ES-I3 (cell line): ENCODE measurements around the gene NPFFR1.

ENCODE experiments used
- H3K36me3 ChIP-seq: 2 replicates; pipeline ENCODE4 v1.6.1; 2013; ENCODE audit warnings: mild to moderate bottlenecking, low read length, control low read depth, moderate library complexity; ENCODE audit not compliant: insufficient read depth
- H3K4me1 ChIP-seq: 2 replicates; pipeline ENCODE4 v1.6.1; 2013; ENCODE audit warnings: mild to moderate bottlenecking, control low read depth, low read length; ENCODE audit not compliant: insufficient read depth
- H3K9ac ChIP-seq: 2 replicates; pipeline ENCODE4 v1.6.1; 2013; ENCODE audit warnings: low read depth, mild to moderate bottlenecking, low read length, moderate library complexity
- H3K9me3 ChIP-seq: 2 replicates; pipeline ENCODE4 v1.6.1; 2013; ENCODE audit warnings: mild to moderate bottlenecking, low read length, moderate library complexity; ENCODE audit not compliant: control insufficient read depth, insufficient read depth

NPFFR1 gene

DNA sequence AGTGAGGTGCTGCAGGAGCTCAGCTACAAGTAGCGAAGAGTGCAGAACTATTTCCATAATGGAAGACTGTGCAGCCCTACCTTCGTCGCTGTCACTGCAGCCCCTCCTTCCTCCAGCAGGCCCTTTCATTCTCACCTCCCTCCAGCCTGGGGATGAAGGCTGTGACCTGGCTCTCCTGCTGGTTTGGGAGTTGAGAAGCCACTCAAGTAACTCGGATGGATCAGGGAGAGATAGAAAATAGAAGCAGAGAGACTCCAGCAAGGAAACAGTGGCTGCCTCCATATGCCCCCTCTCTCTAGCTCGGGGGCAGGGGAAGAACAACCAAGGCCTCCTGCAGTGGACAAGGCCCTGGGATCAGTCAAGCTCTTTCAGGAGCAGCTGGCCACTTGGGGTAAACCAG lies 37.4 kb upstream of the NPFFR1 start:
- no peaks in the 10 kb centered on the region for H3K36me3 ChIP-seq
- peaks cover 13% of the 10 kb centered on the region for H3K4me1 ChIP-seq
- no peak overlapping the region for H3K9ac ChIP-seq

GRCh38 chr10:70320751-70321150 lies 36.9 kb upstream of the NPFFR1 start:
- Histone ChIP-seq H3K36me3 (no peaks in the 10 kb centered on the region), H3K9me3 (no peaks in the 10 kb centered on the region), H3K9ac (no peak overlapping the region), H3K4me1 (peaks cover 13% of the 10 kb centered on the region)

More for the DNA sequence above, 37.4 kb upstream of the NPFFR1 start:
- H3K9me3 ChIP-seq: no peaks in the 10 kb centered on the region

DNA sequence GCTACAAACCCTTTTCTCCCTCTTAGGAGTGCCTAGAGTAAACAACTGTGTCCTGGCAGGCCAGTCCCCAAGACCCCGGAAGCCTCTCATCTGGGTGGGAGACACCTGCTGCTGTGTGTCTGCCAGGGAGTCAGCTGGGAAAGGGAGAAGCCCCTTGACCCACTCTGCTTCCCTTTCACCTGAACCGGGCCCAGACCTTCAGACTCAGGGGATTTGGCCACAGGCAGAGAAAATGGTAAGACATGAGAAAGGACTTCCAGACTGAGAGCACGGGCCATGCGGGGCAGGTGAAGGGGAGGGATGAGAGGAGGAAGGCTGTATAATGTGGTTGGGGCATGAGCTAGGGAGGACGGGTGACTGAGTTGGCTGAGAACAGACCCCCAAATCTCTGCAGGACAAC lies 36.0 kb upstream of the NPFFR1 start:
- H3K9me3 ChIP-seq: no peaks in the 10 kb centered on the region
- H3K36me3 ChIP-seq: no peaks in the 10 kb centered on the region
- H3K4me1 ChIP-seq: peaks cover 9% of the 10 kb centered on the region
- no peak overlapping the region for H3K9ac ChIP-seq

- no peaks in the 10 kb centered on the region for H3K9me3 ChIP-seq
- no peak overlapping the region for H3K9ac ChIP-seq
- H3K4me1 ChIP-seq: peaks cover 3% of the 10 kb centered on the region; the same call in 1 of the 2 replicates
- no peaks in the 10 kb centered on the region; the same call in 1 of the 2 replicates for H3K36me3 ChIP-seq
Observed at GRCh38 chr10:70319183-70319582, 35.4 kb upstream of the NPFFR1 start.

DNA sequence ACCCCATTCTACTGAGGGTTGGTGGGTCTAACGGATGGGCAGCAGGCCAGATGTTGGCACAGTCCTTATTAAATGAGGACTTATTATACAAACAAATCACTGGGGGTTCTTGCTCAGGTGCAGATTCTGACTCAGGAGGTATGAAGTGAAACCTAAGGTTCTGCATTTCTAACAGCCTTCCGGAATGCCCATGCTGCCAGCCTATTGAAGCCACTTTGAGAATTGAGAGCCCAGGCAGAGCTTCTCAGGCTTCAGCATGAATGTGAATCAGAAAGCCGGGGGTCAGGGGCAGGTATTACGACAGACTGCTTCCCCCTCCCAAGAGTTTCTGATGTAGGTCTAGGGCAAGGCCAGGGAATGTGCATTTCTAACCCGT lies 34.1 kb upstream of the NPFFR1 start:
- no peaks in the 10 kb centered on the region for H3K4me1 ChIP-seq
- H3K9ac ChIP-seq: no peak overlapping the region
- no peaks in the 10 kb centered on the region; the same call in 1 of the 2 replicates for H3K36me3 ChIP-seq
- no peaks in the 10 kb centered on the region for H3K9me3 ChIP-seq

- no peak overlapping the region for H3K9ac ChIP-seq
- H3K9me3 ChIP-seq: no peaks in the 10 kb centered on the region
- no peaks in the 10 kb centered on the region for H3K4me1 ChIP-seq
- no peaks in the 10 kb centered on the region; the same call in 1 of the 2 replicates for H3K36me3 ChIP-seq
Observed at GRCh38 chr10:70317272-70317942, 33.6 kb upstream of the NPFFR1 start.

DNA sequence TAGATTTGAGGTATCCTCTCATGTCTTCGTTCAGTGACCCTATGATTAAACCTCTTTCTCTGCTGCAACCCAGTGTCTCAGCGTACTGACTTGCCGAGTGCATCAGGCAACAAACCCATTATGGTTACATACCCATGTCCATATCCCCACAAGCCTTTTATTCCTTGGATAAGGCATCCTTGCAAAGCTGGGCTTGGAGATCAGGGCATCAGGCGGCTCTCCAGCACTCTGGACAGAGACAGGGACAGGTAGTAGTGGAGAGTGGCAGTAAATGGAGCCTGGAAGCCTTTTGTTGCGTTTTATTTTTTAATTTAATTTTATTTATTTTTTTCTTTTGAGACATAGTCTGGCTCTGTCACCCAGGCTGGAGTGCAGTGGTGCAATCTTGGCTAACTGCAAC lies 32.0 kb upstream of the NPFFR1 start:
- Histone ChIP-seq H3K4me1 (no peaks in the 10 kb centered on the region), H3K36me3 (no peaks in the 10 kb centered on the region; the same call in 1 of the 2 replicates), H3K9ac (no peak overlapping the region)

GRCh38 chr10:70315276-70315675 lies 31.5 kb upstream of the NPFFR1 start:
- Histone ChIP-seq H3K9ac (no peak overlapping the region), H3K4me1 (no peaks in the 10 kb centered on the region), H3K9me3 (no peaks in the 10 kb centered on the region), H3K36me3 (no peaks in the 10 kb centered on the region; the same call in 1 of the 2 replicates)

More for the DNA sequence above, 32.0 kb upstream of the NPFFR1 start:
- no peaks in the 10 kb centered on the region for H3K9me3 ChIP-seq

- Histone ChIP-seq H3K9ac (no peak overlapping the region), H3K36me3 (no peaks in the 10 kb centered on the region; the same call in 1 of the 2 replicates), H3K4me1 (no peaks in the 10 kb centered on the region), H3K9me3 (no peaks in the 10 kb centered on the region)
Observed at GRCh38 chr10:70312972-70313371, 29.2 kb upstream of the NPFFR1 start.

DNA sequence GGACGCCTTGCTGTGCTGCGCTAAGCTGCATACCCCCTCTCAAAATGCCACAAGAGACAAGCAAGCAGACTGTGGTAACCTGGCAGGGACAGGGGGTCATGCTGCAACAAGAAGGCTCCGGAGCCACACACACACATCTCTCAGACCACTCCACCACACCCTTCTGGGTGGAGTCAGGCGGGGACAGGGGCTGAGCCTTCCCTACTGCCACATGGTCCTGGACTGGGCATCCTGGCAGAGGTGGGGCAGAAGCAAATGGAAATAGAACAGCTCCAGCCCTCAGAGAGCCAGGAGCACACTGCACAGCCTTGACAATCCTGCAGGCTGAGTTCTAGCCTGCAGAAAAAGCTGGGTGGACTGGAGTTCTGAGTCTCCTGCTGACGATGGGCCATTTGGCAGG lies 28.4 kb upstream of the NPFFR1 start:
- Histone ChIP-seq H3K9me3 (no peaks in the 10 kb centered on the region), H3K9ac (no peak overlapping the region), H3K36me3 (no peaks in the 10 kb centered on the region; the same call in 1 of the 2 replicates), H3K4me1 (no peaks in the 10 kb centered on the region)

GRCh38 chr10:70311698-70312097 lies 27.9 kb upstream of the NPFFR1 start:
- no peaks in the 10 kb centered on the region for H3K9me3 ChIP-seq
- no peaks in the 10 kb centered on the region; the same call in 1 of the 2 replicates for H3K36me3 ChIP-seq
- no peaks in the 10 kb centered on the region for H3K4me1 ChIP-seq
- no peak overlapping the region for H3K9ac ChIP-seq

- Histone ChIP-seq H3K4me1 (no peaks in the 10 kb centered on the region), H3K9ac (no peak overlapping the region), H3K36me3 (no peaks in the 10 kb centered on the region; the same call in 1 of the 2 replicates), H3K9me3 (no peaks in the 10 kb centered on the region)
Observed at GRCh38 chr10:70309661-70310060, 25.9 kb upstream of the NPFFR1 start.

- Histone ChIP-seq H3K4me1 (no peaks in the 10 kb centered on the region), H3K9ac (no peak overlapping the region), H3K9me3 (no peaks in the 10 kb centered on the region), H3K36me3 (no peaks in the 10 kb centered on the region; the same call in 1 of the 2 replicates)
Observed at GRCh38 chr10:70308121-70309060, 24.6 kb upstream of the NPFFR1 start.

- Histone ChIP-seq H3K9ac (no peak overlapping the region), H3K36me3 (no peaks in the 10 kb centered on the region; the same call in 1 of the 2 replicates), H3K4me1 (no peaks in the 10 kb centered on the region), H3K9me3 (no peaks in the 10 kb centered on the region)
Observed at GRCh38 chr10:70306886-70307520, 23.2 kb upstream of the NPFFR1 start.
